GM18909 (cell line): Measurements from ENCODE around the gene TFF1.

ENCODE experiments used
- ATAC-seq: cut with Tn5 transposase; IDR thresholded peaks from one replicate; pipeline ENCODE4 v1.9.1; 2021; ENCODE audit warnings: mild to moderate bottlenecking; ENCODE audit not compliant: unreplicated experiment, poor library complexity

TFF1 gene

GRCh38 chr21:42330380-42331371, 35.7 kb downstream of the TFF1 start:
- no peak for ATAC-seq

DNA sequence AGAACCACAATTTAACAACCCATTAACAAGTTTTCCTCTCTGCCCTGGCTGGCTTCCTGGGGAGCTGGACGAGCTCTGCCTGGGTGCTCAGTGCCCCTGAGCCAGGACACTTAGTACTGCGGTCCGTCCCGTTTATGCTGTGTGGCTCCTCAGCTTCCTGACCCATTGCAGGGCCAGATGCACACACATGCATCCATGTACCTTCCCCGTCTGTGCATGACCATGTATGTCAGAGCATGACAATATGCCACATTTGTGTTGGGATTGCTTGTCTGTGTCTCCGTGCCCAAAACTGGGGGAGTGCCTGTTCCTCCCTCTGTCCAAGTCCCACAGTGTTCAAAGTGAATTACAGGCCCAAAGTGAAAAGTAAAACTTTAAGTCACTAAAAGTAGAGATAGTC, 41.4 kb downstream of the TFF1 start:
- ATAC-seq, result no peak

DNA sequence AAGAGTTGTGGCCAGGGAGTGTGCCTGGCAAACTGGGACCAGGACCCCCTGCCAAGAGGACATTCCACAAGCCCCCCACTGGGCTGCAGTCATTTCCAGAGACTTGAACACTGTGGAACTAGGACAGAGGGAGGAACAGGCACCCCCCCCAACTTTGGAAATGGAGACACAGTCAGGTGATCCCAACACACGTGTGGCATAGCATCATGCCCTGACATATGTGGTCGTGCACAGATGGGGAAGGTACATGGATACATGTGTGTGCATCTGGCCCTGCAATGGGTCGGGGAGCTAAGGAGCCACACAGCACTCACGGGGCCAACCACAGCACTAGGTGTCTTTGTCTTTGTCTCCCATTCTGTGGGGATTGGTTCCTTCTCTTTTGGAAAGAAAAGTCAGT, 44.5 kb downstream of the TFF1 start:
- no peak for ATAC-seq

- no peak for ATAC-seq
Observed at GRCh38 chr21:42321231-42321630, 45.1 kb downstream of the TFF1 start.

DNA sequence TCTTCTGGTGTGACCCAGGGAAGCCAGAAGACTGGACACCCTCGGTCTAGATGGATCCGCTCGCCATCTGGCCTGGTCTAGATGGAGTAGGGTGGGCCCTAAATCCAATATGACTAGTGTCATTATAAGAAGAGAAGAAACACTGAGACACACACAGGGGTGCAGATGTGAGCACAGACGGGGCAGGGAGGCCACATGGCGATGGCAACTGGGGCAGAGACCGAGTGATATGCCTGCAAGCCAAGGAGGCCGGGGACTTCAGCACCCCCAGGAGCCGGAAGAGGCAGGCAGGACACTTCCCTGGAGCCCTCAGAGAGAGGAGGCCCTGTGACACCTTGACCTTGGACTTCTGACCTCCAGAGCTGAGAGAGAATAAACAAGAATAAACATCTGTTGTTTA, 45.5 kb downstream of the TFF1 start:
- no peak for ATAC-seq

DNA sequence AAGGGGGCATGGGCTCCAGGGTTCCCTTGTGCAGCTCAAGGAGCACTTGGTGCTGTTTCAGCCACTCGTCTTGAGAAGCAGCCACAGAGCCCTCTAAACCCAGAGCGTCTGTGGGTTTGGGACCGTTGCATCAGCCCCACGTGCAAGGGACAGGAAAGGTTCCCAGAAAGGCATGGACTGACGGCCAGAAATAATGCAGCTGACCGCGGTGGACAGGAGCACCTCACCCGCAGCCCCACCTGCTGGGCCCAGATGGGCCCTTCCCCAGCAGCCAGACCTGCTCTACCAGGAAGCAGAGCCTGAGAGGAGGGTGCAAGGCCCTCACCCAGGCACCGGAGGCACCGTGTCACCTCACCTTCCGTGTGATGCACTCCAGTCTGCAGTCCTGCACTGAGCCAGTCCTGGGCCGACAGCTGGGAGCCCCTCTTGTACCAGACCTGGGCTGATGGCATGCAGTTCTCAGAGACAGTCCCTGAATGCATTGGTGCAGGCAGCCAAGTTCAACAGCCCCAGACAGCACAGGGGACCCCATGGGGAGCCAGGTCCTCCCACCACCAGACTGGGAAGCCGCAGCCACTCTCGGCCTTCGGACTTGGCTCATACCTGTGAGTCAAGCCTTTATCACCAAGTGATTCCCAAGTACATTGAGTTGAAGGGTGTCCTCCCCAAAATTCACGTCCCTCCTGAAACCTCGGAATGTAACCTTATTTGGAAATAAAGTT, 46.3 kb downstream of the TFF1 start:
- no peak for ATAC-seq

GRCh38 chr21:42319376-42319775, 47.0 kb downstream of the TFF1 start:
- ATAC-seq, result no peak

- ATAC-seq, result no peak
Observed at GRCh38 chr21:42317826-42318746, 48.2 kb downstream of the TFF1 start.

GRCh38 chr21:42317341-42317741, 49.0 kb downstream of the TFF1 start:
- no peak for ATAC-seq

- no peak for ATAC-seq
Observed at GRCh38 chr21:42316891-42317290, 49.4 kb downstream of the TFF1 start.

DNA sequence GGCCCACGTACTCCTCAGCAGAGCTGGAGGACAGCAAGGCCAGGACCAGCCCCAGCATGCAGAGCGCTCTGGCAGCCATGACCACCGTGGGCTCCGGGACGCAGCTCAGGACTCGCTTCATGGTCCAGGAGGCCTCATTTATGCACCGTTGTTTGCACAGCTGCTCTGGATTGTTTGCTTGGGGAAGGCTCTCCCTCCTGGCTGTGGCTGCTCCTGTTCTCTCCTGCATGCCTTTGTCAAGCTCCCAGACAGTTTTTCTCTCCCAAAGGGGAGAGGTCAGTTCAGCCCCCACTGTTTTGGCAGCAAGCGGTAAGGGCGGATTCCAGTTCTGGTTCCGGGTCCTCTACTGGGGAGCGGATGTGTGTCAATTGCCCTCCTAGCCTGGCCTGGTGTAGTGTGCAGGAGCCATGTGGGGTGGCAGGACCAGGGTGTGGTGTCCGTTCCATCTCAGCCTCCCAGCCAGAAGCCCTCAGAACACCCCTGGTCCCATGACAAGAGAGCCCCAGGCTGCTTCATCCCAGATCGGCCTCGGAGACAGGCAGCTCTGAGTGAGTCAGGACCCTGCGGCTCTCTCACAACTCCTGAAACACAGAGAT, 50.9 kb downstream of the TFF1 start, which contains the start of gene TFF3:
Gene TFF3, minus strand, starts transcription at position 114 of the 596 bp plus-strand sequence. Its CDS starts 35 bp downstream, at position 79.
- ATAC-seq, result no peak

DNA sequence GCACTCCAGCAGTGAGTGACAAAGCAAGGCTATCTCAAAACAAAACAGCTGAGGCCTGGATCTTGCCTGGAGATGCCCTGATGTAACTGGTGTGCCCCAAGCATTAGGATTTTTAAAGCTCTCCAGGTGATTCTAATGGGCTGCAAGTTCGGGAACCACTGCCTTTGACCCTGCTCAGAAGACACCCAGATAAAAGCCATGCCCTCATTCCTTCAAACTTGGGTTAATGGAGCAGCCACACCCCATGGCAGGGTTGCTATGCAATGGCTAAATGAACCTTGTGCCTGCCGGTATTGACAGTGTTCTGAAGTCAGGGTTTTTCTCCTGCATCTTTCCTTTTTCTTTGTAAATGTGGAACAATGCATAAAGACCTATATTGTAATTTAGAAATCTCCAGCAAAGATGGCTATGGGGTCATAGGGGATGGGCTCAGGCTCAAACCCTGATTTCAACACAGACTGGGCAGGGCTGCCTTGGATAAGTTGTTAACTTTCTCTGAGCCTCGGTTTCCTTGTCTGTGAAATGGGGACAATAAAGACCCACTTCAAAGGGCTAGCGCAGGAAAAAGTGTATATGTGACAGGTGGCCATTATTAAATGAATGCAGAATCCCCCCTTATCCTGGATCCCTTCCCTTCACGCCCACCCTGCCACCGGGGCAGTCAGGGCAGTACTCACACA, 51.6 kb downstream of the TFF1 start:
- ATAC-seq, result no peak

DNA sequence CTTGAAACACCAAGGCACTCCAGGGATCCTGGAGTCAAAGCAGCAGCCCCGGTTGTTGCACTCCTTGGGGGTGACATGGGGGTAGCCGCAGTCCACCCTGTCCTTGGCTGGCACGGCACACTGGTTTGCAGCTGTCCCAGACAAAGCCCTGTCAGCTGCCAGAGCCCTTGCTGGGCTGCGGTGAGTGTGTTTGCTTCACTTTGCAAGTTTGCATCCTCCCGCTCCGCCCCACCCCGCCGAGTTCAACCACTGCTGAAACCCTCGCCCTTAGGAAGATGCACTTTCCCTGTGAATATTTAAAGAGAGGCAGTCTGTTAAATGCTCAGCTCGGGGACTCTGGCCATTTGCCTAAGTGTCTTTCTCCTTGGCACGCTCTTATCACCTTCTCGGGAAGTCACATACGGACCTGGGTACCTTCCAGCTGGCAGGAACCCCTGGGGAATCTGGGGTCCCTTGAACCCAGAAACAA, 52.8 kb downstream of the TFF1 start:
- no peak for ATAC-seq

GRCh38 chr21:42312626-42313104, 53.7 kb downstream of the TFF1 start:
- no peak for ATAC-seq
